HL-60/S4 treated with retinoic acid at 250 ng/mL for 4 days and 3 days (cell line): Measurements from ENCODE around the gene ZNF154.
"Not testable (repeated sequence)": the region's sequence is repeated elsewhere in the genome, so short reads cannot be mapped to it uniquely, and the experiment has no call there.

Source experiments
- in situ Hi-C: fragments of 300-500 bp; cut with MboI; formaldehyde crosslinking; loops from 2 replicates; pipeline ENCODE4 v1.7.0; 2022; ENCODE audit warnings: low sequenced_read_pairs

Gene ZNF154

DNA sequence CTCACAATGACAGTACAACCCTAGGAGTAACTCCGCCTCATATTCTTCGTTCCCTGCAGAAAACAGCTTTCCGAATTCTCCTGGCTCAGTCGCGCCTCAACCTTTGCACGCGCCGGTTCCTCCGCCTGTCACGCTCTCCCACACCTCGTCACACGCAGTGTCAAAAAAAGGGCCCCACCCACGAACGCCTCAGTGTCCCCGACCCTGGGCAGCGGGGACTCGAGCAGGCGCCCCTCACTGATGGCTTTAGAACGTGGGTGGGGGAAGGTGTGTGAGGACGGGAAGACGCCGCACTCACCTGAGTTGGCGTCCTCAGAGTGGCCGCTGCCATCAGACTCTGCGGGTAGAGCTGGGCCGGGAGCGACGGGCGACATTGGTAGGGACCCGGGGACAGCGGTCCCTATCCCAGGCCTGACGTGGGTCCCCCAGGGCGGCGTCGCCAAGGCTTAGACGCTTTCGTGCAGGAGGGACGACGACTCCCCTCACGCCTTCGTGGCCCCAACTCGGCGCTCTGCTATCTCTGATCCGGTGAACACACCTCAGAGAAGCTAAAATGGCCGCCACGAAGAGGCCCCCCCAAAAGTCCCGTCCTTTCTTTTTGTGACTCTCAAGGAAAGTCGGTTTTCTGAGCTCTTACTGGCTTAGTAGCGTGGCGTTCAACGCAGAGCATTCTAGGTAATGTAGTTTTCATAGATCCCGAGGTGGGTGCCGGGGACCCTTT lies at the start of gene ZNF154:
TSS of gene ZNF154 (minus strand) at position 564 of the 721 bp plus-strand sequence. CDS start at position 331, 233 bp downstream.
- in situ Hi-C loops = no loop called here

DNA sequence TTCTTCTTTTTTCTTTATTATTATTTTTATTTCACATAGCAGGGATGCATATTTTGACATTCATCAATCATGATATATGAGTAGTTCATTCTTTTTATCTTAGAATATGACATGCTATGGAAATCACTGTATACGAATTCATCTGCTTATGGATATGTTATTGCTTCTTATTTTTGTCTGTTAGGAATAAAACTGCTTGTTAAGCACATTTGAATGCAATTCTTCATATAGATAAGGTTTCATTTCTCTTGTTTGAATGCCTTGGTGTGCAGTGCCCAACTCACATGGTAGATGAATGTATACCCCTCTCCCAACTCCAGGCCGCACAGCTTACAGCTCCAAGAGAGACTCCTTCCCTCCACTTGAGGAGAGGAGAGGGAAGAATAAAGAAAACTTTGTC lies 48.9 kb upstream of the ZNF154 start:
- in situ Hi-C loops = no loop called here

DNA sequence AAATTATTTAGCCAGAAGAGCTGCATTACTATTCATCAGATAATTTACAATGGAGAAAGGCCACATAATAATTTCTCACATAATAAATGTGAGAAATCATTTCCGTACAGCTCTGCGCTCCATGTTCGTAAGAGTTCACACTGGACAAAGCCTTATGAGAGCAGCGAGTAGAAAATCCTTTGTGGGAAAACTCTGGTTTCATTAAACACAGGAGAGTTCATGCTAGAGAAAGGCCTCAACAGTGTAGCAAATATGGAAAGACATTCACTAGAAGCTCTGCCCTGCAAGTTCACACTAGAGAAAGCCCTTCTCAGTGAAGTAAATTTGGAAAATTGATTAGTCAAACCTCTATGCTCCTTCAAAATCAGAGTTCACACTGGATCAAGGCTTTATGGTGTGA lies 46.0 kb upstream of the ZNF154 start:
- in situ Hi-C loops = no loop called here

DNA sequence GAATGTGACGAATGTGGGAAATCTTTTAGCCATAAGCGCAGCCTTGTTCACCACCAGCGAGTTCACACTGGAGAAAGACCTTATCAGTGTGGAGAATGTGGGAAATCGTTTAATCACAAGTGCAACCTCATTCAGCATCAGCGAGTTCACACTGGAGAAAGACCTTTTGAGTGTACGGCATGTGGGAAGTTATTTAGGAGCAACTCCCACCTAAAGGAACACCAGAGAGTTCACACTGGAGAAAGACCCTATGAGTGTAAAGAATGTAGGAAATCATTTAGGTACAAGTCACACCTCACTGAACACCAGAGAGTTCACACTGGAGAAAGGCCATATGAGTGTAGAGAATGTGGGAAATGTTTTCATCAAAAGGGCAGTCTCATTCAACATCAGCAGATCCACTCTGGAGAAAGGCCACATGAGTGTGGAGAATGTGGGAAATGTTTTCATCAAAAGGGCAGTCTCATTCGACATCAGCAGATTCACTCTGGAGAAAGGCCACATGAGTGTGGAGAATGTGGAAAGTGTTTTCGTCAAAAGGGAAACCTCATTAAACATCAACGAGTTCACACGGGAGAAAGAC lies 45.2 kb upstream of the ZNF154 start:
- in situ Hi-C loops = no loop called here

DNA sequence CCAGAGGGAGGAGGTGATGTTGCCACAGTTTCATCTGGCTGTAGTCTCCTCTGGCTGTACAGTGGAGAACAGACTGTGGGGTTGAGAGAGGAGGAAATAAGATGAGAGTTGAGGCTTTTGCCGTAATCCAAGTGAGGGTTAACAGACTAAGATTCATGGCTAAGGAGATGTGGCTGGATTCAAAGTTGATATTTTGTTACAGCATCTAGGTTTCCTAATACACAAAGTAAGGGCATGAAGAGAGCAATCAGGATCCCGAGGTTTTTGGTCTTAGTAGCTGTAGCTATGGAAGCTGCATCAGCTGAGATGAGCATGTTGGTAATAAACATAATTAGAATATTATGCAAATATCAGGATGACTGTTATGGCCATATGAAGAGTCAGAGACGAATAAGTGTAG lies 39.0 kb upstream of the ZNF154 start:
- in situ Hi-C loops = no loop called here

GRCh38 chr19:57747472-57747807 lies 38.4 kb upstream of the ZNF154 start:
- in situ Hi-C loops = no loop called here

- in situ Hi-C loops = no loop called here
Observed at GRCh38 chr19:57746580-57747471, 37.8 kb upstream of the ZNF154 start, which contains the start of gene ZNF776. ZNF776 (plus strand) TSS chr19:57746815; CDS start chr19:57747059, 244 bp downstream.

GRCh38 chr19:57738770-57739169 lies 29.8 kb upstream of the ZNF154 start:
- in situ Hi-C loops = not testable (repeated sequence)

DNA sequence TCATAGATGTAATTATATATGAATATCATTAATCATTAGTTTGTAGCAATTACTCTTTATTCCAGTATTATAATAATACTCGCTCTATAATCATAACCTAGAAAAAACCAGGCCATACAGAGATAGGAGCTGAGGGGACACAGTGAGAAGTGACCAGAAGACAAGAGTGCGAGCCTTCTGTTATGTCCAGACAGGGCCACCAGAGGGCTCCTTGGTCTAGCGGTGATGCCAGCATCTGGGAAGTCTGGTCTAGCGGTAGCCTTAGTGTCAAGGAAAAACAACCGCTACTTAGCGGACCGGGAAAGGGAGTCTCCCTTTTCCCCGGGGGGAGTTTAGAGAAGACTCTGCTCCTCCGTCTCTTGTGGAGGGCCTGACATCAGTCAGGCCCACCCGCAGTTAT lies 29.3 kb upstream of the ZNF154 start:
- in situ Hi-C loops = not testable (repeated sequence)

DNA sequence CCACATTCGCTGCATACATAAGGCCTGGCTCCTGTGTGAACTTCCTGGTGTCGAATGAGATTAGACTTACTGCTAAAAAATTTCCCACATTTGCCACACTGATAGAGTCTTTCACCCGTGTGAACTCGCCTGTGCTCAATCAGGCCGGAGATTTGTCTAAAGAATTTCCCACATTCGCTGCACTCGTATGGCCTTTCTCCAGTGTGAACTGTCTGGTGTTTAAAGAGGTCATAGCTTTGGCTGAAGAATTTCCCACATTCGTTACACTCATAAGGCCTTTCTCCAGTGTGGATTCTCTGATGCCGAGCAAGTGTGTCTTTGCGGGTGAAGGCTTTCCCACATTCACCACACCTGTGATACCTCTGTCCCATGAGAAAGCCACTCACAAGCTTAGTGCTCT lies 11.9 kb upstream of the ZNF154 start:
- in situ Hi-C loops = no loop called here

DNA sequence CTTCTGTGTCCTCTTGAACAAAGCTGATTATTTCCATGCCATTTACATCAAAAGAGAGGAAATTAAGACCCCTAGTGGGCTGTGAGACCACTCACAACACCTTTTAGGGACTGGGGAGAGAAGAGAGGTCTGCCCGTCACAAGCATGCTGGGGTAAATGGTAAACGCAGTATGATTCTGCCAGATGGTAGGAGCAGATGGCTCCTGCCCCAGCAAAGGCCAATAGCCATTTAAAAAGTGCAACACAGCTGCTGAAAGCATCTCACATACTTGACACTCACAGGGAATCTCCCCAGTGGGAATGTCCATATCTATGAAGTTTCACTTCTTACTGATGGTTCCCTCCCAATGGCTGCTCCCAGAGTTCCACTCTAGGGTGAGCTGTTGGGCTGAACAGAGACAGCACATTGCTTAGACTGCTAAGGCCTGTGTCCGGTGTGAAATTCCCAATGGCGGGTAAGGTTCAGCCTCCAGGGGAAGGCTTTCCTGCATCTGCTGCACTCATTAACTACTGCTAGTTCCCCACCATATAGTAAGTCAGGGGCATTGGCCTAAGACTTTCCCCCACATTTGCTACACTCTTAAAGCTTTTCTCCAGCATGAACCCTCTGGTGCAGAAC lies 11.0 kb upstream of the ZNF154 start:
- in situ Hi-C loops = no loop called here

GRCh38 chr19:57719424-57719823 lies 10.4 kb upstream of the ZNF154 start:
- in situ Hi-C loops = no loop called here

GRCh38 chr19:57712222-57712621 lies 3.2 kb upstream of the ZNF154 start:
- in situ Hi-C loops = no loop called here

GRCh38 chr19:57709616-57710015 lies 612 bp upstream of the ZNF154 start:
- in situ Hi-C loops = no loop called here

DNA sequence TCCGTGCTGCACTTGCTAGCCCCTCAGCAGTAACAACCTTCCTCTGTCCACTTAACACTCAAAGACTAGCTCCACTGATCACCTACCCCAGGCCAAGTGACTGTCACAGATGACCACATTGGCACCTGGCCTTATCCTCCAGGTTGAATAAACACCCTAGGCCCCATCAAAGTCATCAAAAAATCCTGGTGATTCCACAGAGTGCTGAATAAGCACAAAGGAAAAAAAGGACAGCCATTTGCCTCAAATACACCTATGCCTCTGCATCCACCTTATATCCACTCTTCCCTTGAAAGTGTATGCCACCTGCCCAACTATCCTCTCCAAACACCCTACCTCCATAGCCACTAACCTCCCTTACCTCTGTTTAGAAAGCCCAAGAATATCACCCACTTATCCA lies 2.7 kb downstream of the ZNF154 start:
- in situ Hi-C loops = no loop called here

DNA sequence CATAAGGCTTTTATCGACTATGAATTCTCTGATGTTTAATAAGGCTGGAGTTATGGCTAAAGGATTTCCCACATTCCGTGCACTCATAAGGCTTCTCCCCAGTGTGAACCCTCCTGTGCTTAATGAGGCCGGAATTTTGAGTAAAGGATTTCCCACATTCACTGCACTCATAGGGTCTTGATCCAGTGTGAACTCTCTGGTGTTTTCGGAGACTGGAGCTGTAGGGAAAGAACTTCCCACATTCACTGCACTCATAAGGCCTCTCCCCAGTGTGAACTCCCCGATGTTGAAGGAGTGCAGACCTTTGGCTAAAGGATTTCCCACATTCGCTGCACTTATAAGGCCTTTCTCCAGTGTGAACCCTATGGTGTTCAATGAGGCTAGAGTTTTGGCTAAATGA lies 7.4 kb downstream of the ZNF154 start:
- in situ Hi-C loops = no loop called here

- in situ Hi-C loops = no loop called here
Observed at GRCh38 chr19:57689750-57690149, 19.3 kb downstream of the ZNF154 start.

- in situ Hi-C loops = no loop called here
Observed at GRCh38 chr19:57688011-57688763, 20.8 kb downstream of the ZNF154 start.

- in situ Hi-C loops = no loop called here
Observed at GRCh38 chr19:57687363-57688010, 21.5 kb downstream of the ZNF154 start.

- in situ Hi-C loops = no loop called here
Observed at GRCh38 chr19:57686727-57687126, 22.3 kb downstream of the ZNF154 start.
